Right lobe of liver (tissue), 6 donors: ENCODE data around the gene ADISSP. TPM values are rescaled to one million over a fixed set of nuclear protein-coding genes. Genes with fewer than 3 reads are reported as not detected.

Experiments
- ATAC-seq, 4 donors: fragments of 200-7000 bp; cut with Tn5 transposase; one replicate each; pipeline ENCODE4 v1.9.1; 2020; ENCODE audit warnings: mild to moderate bottlenecking in 4 of 4, moderate library complexity in 4 of 4
- DNase-seq, 3 donors: peaks; one replicate each; pipeline ENCODE4 v3.0.0-alpha.2; 2020
- H3K27ac ChIP-seq, 3 donors: fragments of 200-600 bp; one replicate each; pipeline ENCODE4 v1.8.0; 2022
- H3K27me3 ChIP-seq, 2 donors: fragments of 200-600 bp; one replicate each; pipeline ENCODE4 v1.8.0; 2022
- H3K36me3 ChIP-seq, 4 donors: fragments of 200-600 bp; sonication (generic) in 1 of 4; one replicate each; pipeline versions ENCODE4 v1.5.1 to v1.8.0; 2017 to 2022; ENCODE audit warnings: control low read depth in 1 of 4
- H3K4me1 ChIP-seq, 4 donors: fragments of 200-600 bp; sonication (generic) in 1 of 4; one replicate each; pipeline versions ENCODE4 v1.5.1 to v1.8.0; 2017 to 2022; ENCODE audit warnings: control low read depth in 1 of 4
- H3K4me3 ChIP-seq, 3 donors: fragments of 200-600 bp; one replicate each; pipeline ENCODE4 v1.8.0; 2022
- H3K9me3 ChIP-seq, 4 donors: fragments of 200-600 bp; sonication (generic) in 1 of 4; one replicate each; pipeline versions ENCODE4 v1.5.1 to v1.8.0; 2017 to 2022; ENCODE audit warnings: control low read depth in 1 of 4
- CTCF ChIP-seq, 4 donors: fragments of 200-600 bp in 3 of 4; fragments of 450-650 bp in 1 of 4; IDR thresholded peaks; one replicate each; pipeline versions ENCODE4 v1.5.1 to v1.8.0; 2016 to 2022; ENCODE audit warnings: antibody characterized with exemption in 4 of 4, mild to moderate bottlenecking in 2 of 4
- POLR2A ChIP-seq: fragments of 450-650 bp; IDR thresholded peaks from one replicate; pipeline ENCODE4 v1.6.1; 2017; ENCODE audit warnings: antibody characterized with exemption, mild to moderate bottlenecking
- WGBS: methylation state at CpG from one replicate; pipeline ENCODE4 v1.1.6; 2018; ENCODE audit warnings: low coverage, low lambda C conversion rate; ENCODE audit not compliant: insufficient coverage; ENCODE audit errors: missing lambda C conversion rate; 5-methylcytosine and 5-hydroxymethylcytosine counted together
- intact Hi-C, 2 donors: fragments of 100-400 bp; cut with DNase I; formaldehyde crosslinking; loops; one replicate each; pipeline versions ENCODE4 v1.11.2 to v1.14.1; 2022
- total RNA-seq, 6 experiments: library from RNA; depleted of rRNA in 2 of 6; stranded (reverse); fragments of >200 nt in 2 of 6; fragmentation: NEBNext Ultra II Directional in 3 of 6; extraction: Animal tissue kit (Norgen Biotek cat#: 25700) in 3 of 6; gene quantifications; one replicate each; pipeline versions ENCODE4 v1.1.0 to v1.2.4, GENCODE V29; 2016 to 2023
- donor health status: DM: no; HTN: yes; CAD: no.
- donor health status: DM: no; HTN: no; CAD: no.
- donor health status: DM: no; HTN: no; CAD: no.
- donor health status: DM: no; HTN: yes; CAD: no.
- donor health status: DM: no; HTN: yes; CAD: no.

Gene ADISSP
- total RNA-seq, 6 experiments from 2014 or later: 9.6 to 11.7 (median 9.9) TPM

GRCh38 chr20:3800256-3800877 is 32.8 kb upstream of the ADISSP start:
- intact Hi-C loops: no loop called here
- ATAC-seq: no peak
- H3K4me3 ChIP-seq: no peak overlapping the region
- peaks cover 0 to 36% (median 19%) of the 10 kb centered on the region in 4 donors for H3K4me1 ChIP-seq
- no peak overlapping the region for H3K27ac ChIP-seq
- DNase-seq: peak in 1 of 3 donors; percentile 47
- WGBS: 91% methylated on average over 4 of the region's 18 CpGs
- H3K36me3 ChIP-seq: peaks cover 0 to 2% (median 0%) of the 10 kb centered on the region in 4 donors
- H3K9me3 ChIP-seq: no peaks in the 10 kb centered on the region
- no peaks in the 10 kb centered on the region for H3K27me3 ChIP-seq
- TF ChIP-seq CTCF (IDR thresholded peaks at IDR 0.05): no peak
- TF ChIP-seq POLR2A: no peak

- Histone ChIP-seq H3K4me1 (peaks cover 0 to 36% (median 19%) of the 10 kb centered on the region in 4 donors), H3K36me3 (peaks cover 0 to 2% (median 0%) of the 10 kb centered on the region in 4 donors), H3K27me3 (no peaks in the 10 kb centered on the region), H3K9me3 (no peaks in the 10 kb centered on the region), H3K27ac (peak overlapping the region; percentile 49 to 86 (median 85)), H3K4me3 (no peak overlapping the region)
- no peak for ATAC-seq
- intact Hi-C loops: no loop called here
- DNase-seq: no peak
- TF ChIP-seq POLR2A (no peak), CTCF (IDR thresholded peaks at IDR 0.05) (no peak)
- 27% methylated on average over 2 of the region's 3 CpGs for WGBS
Measured at GRCh38 chr20:3798908-3799248, 31.3 kb upstream of the ADISSP start.

- Histone ChIP-seq H3K36me3 (peaks cover 0 to 2% (median 0%) of the 10 kb centered on the region in 4 donors), H3K27me3 (no peaks in the 10 kb centered on the region), H3K27ac (peak overlapping the region; percentile 49 to 86 (median 85)), H3K9me3 (no peaks in the 10 kb centered on the region), H3K4me3 (peak overlapping the region in 2 of 3 donors; percentile 5 to 12), H3K4me1 (peaks cover 0 to 35% (median 18%) of the 10 kb centered on the region in 4 donors)
- peak in 1 of 4 donors; percentile 20 for ATAC-seq
- 30% methylated on average over 4 of the region's 5 CpGs for WGBS
- intact Hi-C loops: no loop called here
- DNase-seq: peak in 2 of 3 donors; percentile 66 to 75
- no peak for TF ChIP-seq CTCF (IDR thresholded peaks at IDR 0.05)
- TF ChIP-seq POLR2A: no peak
Measured at GRCh38 chr20:3798373-3798768, 30.8 kb upstream of the ADISSP start.

GRCh38 chr20:3797592-3798372 is 30.2 kb upstream of the ADISSP start:
- WGBS: 31% methylated on average over 8 of the region's 19 CpGs
- ATAC-seq (peak in 2 of 4 donors; percentile 13 to 36), DNase-seq (peak in 1 of 3 donors; percentile 48)
- Histone ChIP-seq H3K4me3 (peak overlapping the region in 2 of 3 donors; percentile 1 to 12), H3K27me3 (no peaks in the 10 kb centered on the region), H3K4me1 (peaks cover 0 to 30% (median 14%) of the 10 kb centered on the region in 4 donors), H3K36me3 (no peaks in the 10 kb centered on the region), H3K9me3 (no peaks in the 10 kb centered on the region), H3K27ac (peak overlapping the region; percentile 49 to 86 (median 85))
- TF ChIP-seq CTCF (IDR thresholded peaks at IDR 0.05) (no peak), POLR2A (no peak)
- intact Hi-C loops: no loop called here
